ENCODE measurements around the gene LDLRAD3. TPM values are rescaled to one million over a fixed set of nuclear protein-coding genes. Genes with fewer than 3 reads are reported as not detected.
A peak's percentile ranks its signal among the peaks of the same experiment; 100 is the strongest.
"Not testable (repeated sequence)": the region's sequence is repeated elsewhere in the genome, so short reads cannot be mapped to it uniquely, and the experiment has no call there.

LDLRAD3 gene
- total RNA-seq, 1 donor from 2014 or later = 14.9 TPM

GRCh38 chr11:35906681-35907080, 37.2 kb upstream of the LDLRAD3 start:
- Mint-ChIP-seq H3K27ac (ENCODE audit: unreplicated experiment) (no peak overlapping the region), H3K4me1 (ENCODE audit: low read depth, unreplicated experiment) (peaks cover 4% of the 10 kb centered on the region), H3K4me3 (ENCODE audit: unreplicated experiment) (no peak overlapping the region), H3K36me3 (ENCODE audit: low read depth, unreplicated experiment) (no peaks in the 10 kb centered on the region), H3K27me3 (ENCODE audit: low read depth, unreplicated experiment) (no peaks in the 10 kb centered on the region), H3K9me3 (ENCODE audit: unreplicated experiment) (peaks cover 12% of the 10 kb centered on the region)
- Histone ChIP-seq H3K4me3 (ENCODE audit: insufficient read depth, low read depth, low read length) (no peak overlapping the region), H3K79me2 (ENCODE audit: insufficient read depth, low read length) (no peaks in the 10 kb centered on the region), H3K4me2 (ENCODE audit: low read length) (no peak overlapping the region), H2AFZ (ENCODE audit: low read depth, low read length) (no peak overlapping the region), H3K27me3 (ENCODE audit: insufficient read depth, low read length) (no peaks in the 10 kb centered on the region), H3K9me3 (ENCODE audit: insufficient read depth, low read depth, low read length) (no peaks in the 10 kb centered on the region), H3K9ac (ENCODE audit: low read length) (no peak overlapping the region), H3K27ac (ENCODE audit: low read depth, low read length) (no peak overlapping the region), H4K20me1 (ENCODE audit: insufficient read depth, low read length) (no peaks in the 10 kb centered on the region), H3K36me3 (ENCODE audit: insufficient read depth, low read length) (no peaks in the 10 kb centered on the region), H3K4me1 (ENCODE audit: insufficient read depth, low read length) (no peaks in the 10 kb centered on the region)
- DNase-seq (ENCODE audit: low read depth) (no peak), FAIRE-seq (no peak)
- TF ChIP-seq EZH2 (IDR thresholded peaks at IDR 0.05; ENCODE audit: insufficient read depth, low read length) = no peak
- TF ChIP-seq, protein P1, sequence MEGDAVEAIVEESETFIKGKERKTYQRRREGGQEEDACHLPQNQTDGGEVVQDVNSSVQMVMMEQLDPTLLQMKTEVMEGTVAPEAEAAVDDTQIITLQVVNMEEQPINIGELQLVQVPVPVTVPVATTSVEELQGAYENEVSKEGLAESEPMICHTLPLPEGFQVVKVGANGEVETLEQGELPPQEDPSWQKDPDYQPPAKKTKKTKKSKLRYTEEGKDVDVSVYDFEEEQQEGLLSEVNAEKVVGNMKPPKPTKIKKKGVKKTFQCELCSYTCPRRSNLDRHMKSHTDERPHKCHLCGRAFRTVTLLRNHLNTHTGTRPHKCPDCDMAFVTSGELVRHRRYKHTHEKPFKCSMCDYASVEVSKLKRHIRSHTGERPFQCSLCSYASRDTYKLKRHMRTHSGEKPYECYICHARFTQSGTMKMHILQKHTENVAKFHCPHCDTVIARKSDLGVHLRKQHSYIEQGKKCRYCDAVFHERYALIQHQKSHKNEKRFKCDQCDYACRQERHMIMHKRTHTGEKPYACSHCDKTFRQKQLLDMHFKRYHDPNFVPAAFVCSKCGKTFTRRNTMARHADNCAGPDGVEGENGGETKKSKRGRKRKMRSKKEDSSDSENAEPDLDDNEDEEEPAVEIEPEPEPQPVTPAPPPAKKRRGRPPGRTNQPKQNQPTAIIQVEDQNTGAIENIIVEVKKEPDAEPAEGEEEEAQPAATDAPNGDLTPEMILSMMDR (IDR thresholded peaks at IDR 0.05; ENCODE audit: insufficient read depth, low read depth, low read length) = no peak

DNA sequence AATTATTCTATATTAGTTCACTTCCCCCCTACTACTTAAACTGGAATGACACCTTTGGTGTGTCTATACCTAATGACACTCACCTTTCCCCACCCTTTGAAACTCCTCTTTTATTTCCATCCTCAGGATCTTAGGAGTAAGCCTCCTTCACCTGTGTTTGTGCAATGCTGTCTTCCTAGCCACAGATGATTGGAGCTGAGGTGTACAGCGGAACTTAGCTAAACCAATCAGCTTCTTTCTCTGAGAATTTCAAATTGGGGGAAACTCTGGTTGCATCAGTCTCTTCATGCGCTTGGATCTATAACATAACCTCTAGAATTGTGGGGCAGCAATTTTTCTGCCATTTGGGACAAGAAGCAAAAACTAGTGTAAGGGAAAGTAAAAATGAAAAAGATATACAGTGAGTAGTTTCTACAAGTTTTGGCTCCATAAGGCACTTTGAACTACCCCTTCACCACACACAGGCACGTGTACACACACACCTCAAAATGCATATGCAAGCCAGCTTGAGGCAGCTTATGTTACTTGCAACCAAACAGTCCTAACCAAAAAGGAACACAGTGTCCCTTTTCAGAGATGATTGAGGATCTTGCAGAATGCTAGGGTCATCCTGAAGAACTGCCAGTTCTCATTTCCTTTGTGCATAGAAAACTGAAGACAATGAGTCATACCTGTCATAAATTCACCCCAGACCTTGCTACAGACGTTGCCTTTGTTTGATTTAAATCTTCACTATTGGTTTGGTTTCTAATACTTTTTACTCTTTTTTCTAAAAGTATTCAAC, 36.0 kb upstream of the LDLRAD3 start:
- Histone ChIP-seq H3K4me3 (ENCODE audit: insufficient read depth, low read depth, low read length) (no peak overlapping the region), H3K27ac (ENCODE audit: low read depth, low read length) (no peak overlapping the region), H3K27me3 (ENCODE audit: insufficient read depth, low read length) (no peaks in the 10 kb centered on the region), H3K9me3 (ENCODE audit: insufficient read depth, low read depth, low read length) (no peaks in the 10 kb centered on the region), H3K36me3 (ENCODE audit: insufficient read depth, low read length) (no peaks in the 10 kb centered on the region), H3K4me1 (ENCODE audit: insufficient read depth, low read length) (no peaks in the 10 kb centered on the region), H4K20me1 (ENCODE audit: insufficient read depth, low read length) (no peaks in the 10 kb centered on the region), H3K79me2 (ENCODE audit: insufficient read depth, low read length) (no peaks in the 10 kb centered on the region), H2AFZ (ENCODE audit: low read depth, low read length) (no peak overlapping the region), H3K4me2 (ENCODE audit: low read length) (peak overlapping the region; percentile 11), H3K9ac (ENCODE audit: low read length) (no peak overlapping the region)
- H3K27ac Mint-ChIP-seq (ENCODE audit: unreplicated experiment) = no peak overlapping the region
- FAIRE-seq (no peak), DNase-seq (ENCODE audit: low read depth) (peak; percentile 55)
- H3K27me3 Mint-ChIP-seq (ENCODE audit: low read depth, unreplicated experiment) = no peaks in the 10 kb centered on the region
- peaks cover 6% of the 10 kb centered on the region for H3K9me3 Mint-ChIP-seq (ENCODE audit: unreplicated experiment)
- no peak overlapping the region for H3K4me3 Mint-ChIP-seq (ENCODE audit: unreplicated experiment)
- TF ChIP-seq, protein P1 (IDR thresholded peaks at IDR 0.05; ENCODE audit: insufficient read depth, low read depth, low read length) = no peak
- no peak for TF ChIP-seq EZH2 (IDR thresholded peaks at IDR 0.05; ENCODE audit: insufficient read depth, low read length)
- peaks cover 4% of the 10 kb centered on the region for H3K4me1 Mint-ChIP-seq (ENCODE audit: low read depth, unreplicated experiment)
- H3K36me3 Mint-ChIP-seq (ENCODE audit: low read depth, unreplicated experiment) = no peaks in the 10 kb centered on the region

GRCh38 chr11:35908432-35908771, 35.5 kb upstream of the LDLRAD3 start:
- not testable (repeated sequence) for H3K4me1 Mint-ChIP-seq (ENCODE audit: low read depth, unreplicated experiment); H3K27ac Mint-ChIP-seq (ENCODE audit: unreplicated experiment); H3K9ac ChIP-seq (ENCODE audit: low read length); H2AFZ ChIP-seq (ENCODE audit: low read depth, low read length); H4K20me1 ChIP-seq (ENCODE audit: insufficient read depth, low read length); H3K27me3 Mint-ChIP-seq (ENCODE audit: low read depth, unreplicated experiment); H3K27me3 ChIP-seq (ENCODE audit: insufficient read depth, low read length); FAIRE-seq; H3K4me1 ChIP-seq (ENCODE audit: insufficient read depth, low read length); DNase-seq (ENCODE audit: low read depth); H3K27ac ChIP-seq (ENCODE audit: low read depth, low read length); H3K4me3 Mint-ChIP-seq (ENCODE audit: unreplicated experiment); H3K36me3 ChIP-seq (ENCODE audit: insufficient read depth, low read length); H3K9me3 ChIP-seq (ENCODE audit: insufficient read depth, low read depth, low read length); H3K9me3 Mint-ChIP-seq (ENCODE audit: unreplicated experiment); H3K79me2 ChIP-seq (ENCODE audit: insufficient read depth, low read length); H3K36me3 Mint-ChIP-seq (ENCODE audit: low read depth, unreplicated experiment); H3K4me3 ChIP-seq (ENCODE audit: insufficient read depth, low read depth, low read length)
- H3K4me2 ChIP-seq (ENCODE audit: low read length) = peak overlapping the region; percentile 11
